ENCODE results near the gene MUC5B. TPM values are rescaled to one million over a fixed set of nuclear protein-coding genes. Genes with fewer than 3 reads are reported as not detected.

The MUC5B gene
- total RNA-seq, 1 donor from 2014 or later, result not detected

DNA sequence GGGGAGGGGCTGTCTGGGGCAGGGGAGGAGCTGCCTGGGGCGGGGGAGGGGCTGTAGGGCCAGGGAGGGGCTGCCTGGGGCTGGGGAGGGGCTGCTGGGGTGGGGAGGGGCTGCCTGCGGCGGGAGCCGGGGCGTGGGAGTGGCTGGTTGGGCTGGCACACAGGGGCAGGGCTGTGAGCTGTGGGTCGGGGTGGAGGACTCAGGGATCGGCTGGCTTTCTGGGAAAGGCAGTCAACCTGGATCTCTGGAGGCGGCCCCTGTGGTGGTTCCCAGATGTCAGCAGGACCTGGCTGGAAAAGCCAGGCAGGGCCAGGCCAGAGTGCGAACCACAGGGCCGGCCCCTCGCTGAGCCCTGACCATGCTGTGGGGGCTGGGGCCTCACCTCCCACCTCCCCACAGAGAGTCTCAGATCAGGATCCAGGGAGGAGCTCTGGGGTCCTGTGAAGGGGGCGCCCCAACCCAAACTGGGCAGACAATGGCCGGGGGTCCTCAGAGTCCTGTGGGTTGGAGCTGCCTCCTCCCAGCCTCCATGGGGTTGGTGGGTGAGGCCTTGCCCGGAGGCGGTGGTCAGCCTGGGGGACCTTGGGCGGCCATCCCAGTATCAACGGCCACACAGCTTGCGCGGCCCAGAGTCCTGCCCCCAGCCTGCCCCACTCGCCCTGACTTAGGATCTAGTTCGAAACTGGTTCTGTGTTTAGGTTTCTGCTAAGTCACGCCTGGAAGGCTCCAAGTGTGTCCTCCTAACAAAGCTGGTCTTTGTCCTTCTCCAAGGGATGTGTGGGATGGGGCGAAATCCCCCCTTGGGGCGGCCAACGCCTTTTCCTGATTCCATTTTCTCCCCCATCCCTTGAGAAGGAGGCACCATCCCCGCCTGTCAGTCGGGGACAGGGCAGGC is 1.9 kb downstream of the MUC5B start:
- peaks cover 8% of the 10 kb centered on the region for H3K27me3 Mint-ChIP-seq (ENCODE audit: low read depth, unreplicated experiment)
- no peak overlapping the region for H3K9ac ChIP-seq (ENCODE audit: low read length)
- H3K27ac ChIP-seq (ENCODE audit: low read depth, low read length), result no peak overlapping the region
- no peaks in the 10 kb centered on the region for H3K9me3 ChIP-seq (ENCODE audit: insufficient read depth, low read depth, low read length)
- H3K27ac Mint-ChIP-seq (ENCODE audit: unreplicated experiment), result no peak overlapping the region
- FAIRE-seq (no peak), DNase-seq (ENCODE audit: low read depth) (no peak)
- no peaks in the 10 kb centered on the region for H3K4me1 ChIP-seq (ENCODE audit: insufficient read depth, low read length)
- no peaks in the 10 kb centered on the region for H3K36me3 ChIP-seq (ENCODE audit: insufficient read depth, low read length)
- H3K9me3 Mint-ChIP-seq (ENCODE audit: unreplicated experiment), result no peaks in the 10 kb centered on the region
- H2AFZ ChIP-seq (ENCODE audit: low read depth, low read length), result no peak overlapping the region
- H3K4me1 Mint-ChIP-seq (ENCODE audit: low read depth, unreplicated experiment), result no peaks in the 10 kb centered on the region
- H4K20me1 ChIP-seq (ENCODE audit: insufficient read depth, low read length), result no peaks in the 10 kb centered on the region
- H3K4me2 ChIP-seq (ENCODE audit: low read length), result no peak overlapping the region
- no peaks in the 10 kb centered on the region for H3K36me3 Mint-ChIP-seq (ENCODE audit: low read depth, unreplicated experiment)
- no peaks in the 10 kb centered on the region for H3K27me3 ChIP-seq (ENCODE audit: insufficient read depth, low read length)
- H3K79me2 ChIP-seq (ENCODE audit: insufficient read depth, low read length), result no peaks in the 10 kb centered on the region
- H3K4me3 ChIP-seq (ENCODE audit: insufficient read depth, low read depth, low read length), result no peak overlapping the region
- H3K4me3 Mint-ChIP-seq (ENCODE audit: unreplicated experiment), result no peak overlapping the region
- TF ChIP-seq EZH2 (IDR thresholded peaks at IDR 0.05; ENCODE audit: insufficient read depth, low read length), result no peak
- TF ChIP-seq, protein P1, sequence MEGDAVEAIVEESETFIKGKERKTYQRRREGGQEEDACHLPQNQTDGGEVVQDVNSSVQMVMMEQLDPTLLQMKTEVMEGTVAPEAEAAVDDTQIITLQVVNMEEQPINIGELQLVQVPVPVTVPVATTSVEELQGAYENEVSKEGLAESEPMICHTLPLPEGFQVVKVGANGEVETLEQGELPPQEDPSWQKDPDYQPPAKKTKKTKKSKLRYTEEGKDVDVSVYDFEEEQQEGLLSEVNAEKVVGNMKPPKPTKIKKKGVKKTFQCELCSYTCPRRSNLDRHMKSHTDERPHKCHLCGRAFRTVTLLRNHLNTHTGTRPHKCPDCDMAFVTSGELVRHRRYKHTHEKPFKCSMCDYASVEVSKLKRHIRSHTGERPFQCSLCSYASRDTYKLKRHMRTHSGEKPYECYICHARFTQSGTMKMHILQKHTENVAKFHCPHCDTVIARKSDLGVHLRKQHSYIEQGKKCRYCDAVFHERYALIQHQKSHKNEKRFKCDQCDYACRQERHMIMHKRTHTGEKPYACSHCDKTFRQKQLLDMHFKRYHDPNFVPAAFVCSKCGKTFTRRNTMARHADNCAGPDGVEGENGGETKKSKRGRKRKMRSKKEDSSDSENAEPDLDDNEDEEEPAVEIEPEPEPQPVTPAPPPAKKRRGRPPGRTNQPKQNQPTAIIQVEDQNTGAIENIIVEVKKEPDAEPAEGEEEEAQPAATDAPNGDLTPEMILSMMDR (IDR thresholded peaks at IDR 0.05; ENCODE audit: insufficient read depth, low read depth, low read length), result no peak

DNA sequence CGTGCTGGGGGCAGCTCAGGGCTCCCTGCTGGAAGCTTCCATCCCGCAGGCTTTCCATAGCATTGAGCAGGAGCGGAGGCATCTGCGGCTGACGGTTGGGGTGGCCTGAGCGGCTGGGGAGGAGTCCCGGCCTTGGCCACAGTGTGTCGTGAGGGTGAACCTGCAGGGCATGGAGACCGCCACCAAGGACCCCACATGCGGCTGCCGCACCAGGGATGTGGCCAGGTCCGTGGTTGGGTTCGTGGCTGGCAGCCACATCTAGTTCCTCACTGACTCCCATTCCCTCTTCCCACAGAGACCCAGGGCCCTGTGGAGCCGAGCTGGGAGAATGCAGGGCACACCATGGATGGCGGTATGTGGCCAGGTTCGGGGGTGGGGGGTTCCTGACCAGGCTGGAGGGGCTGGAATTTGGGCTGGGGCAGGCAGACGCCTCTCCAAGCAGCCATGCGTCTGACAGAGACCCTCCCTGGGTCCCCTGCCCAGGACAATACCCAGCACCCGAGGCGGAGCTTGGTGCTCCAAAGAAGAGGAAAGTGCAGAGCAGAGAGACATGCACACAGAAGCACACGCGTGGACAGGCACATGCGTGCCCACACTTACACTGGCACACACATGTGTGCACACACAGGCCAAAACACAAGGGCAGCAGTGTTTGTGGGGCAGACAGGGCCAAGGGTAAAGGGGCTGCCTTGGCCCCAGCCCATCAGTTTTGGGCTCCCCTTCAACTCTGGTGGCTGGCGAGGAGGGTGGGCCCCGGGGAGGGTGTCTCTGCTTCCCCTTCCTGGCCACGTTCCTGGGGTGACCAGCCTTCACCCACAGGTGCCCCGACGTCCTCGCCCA is 2.7 kb downstream of the MUC5B start:
- Histone ChIP-seq H3K36me3 (ENCODE audit: insufficient read depth, low read length) (no peaks in the 10 kb centered on the region), H3K4me3 (ENCODE audit: insufficient read depth, low read depth, low read length) (no peak overlapping the region), H3K27ac (ENCODE audit: low read depth, low read length) (no peak overlapping the region), H3K4me2 (ENCODE audit: low read length) (no peak overlapping the region), H2AFZ (ENCODE audit: low read depth, low read length) (no peak overlapping the region), H4K20me1 (ENCODE audit: insufficient read depth, low read length) (no peaks in the 10 kb centered on the region), H3K79me2 (ENCODE audit: insufficient read depth, low read length) (no peaks in the 10 kb centered on the region), H3K9me3 (ENCODE audit: insufficient read depth, low read depth, low read length) (no peaks in the 10 kb centered on the region), H3K4me1 (ENCODE audit: insufficient read depth, low read length) (no peaks in the 10 kb centered on the region), H3K9ac (ENCODE audit: low read length) (no peak overlapping the region), H3K27me3 (ENCODE audit: insufficient read depth, low read length) (no peaks in the 10 kb centered on the region)
- no peak for FAIRE-seq
- no peaks in the 10 kb centered on the region for H3K9me3 Mint-ChIP-seq (ENCODE audit: unreplicated experiment)
- no peak for DNase-seq (ENCODE audit: low read depth)
- no peaks in the 10 kb centered on the region for H3K4me1 Mint-ChIP-seq (ENCODE audit: low read depth, unreplicated experiment)
- no peak overlapping the region for H3K27ac Mint-ChIP-seq (ENCODE audit: unreplicated experiment)
- no peak overlapping the region for H3K4me3 Mint-ChIP-seq (ENCODE audit: unreplicated experiment)
- H3K36me3 Mint-ChIP-seq (ENCODE audit: low read depth, unreplicated experiment), result no peaks in the 10 kb centered on the region
- H3K27me3 Mint-ChIP-seq (ENCODE audit: low read depth, unreplicated experiment), result peaks cover 14% of the 10 kb centered on the region
- TF ChIP-seq, protein P1 (IDR thresholded peaks at IDR 0.05; ENCODE audit: insufficient read depth, low read depth, low read length), result no peak
- TF ChIP-seq EZH2 (IDR thresholded peaks at IDR 0.05; ENCODE audit: insufficient read depth, low read length), result no peak

All from astrocyte (in vitro differentiated cells and primary cell).